Spleen (tissue), 11 donors: ENCODE measurements around the gene TSPAN1. TPM values are rescaled to one million over a fixed set of nuclear protein-coding genes. Genes with fewer than 3 reads are reported as not detected.

Experiments used
- DNase-seq: peaks from one replicate; pipeline ENCODE4 v3.0.0-alpha.2; 2020
- H3K27ac ChIP-seq, 8 donors: fragments of 200-600 bp; sonication (generic) in 7 of 8; 1 replicate in 4 of 8; 2 replicates in 4 of 8; pipeline versions ENCODE4 v1.5.0 to v1.8.0; 2016 to 2021; ENCODE audit warnings: inconsistent platforms in 4 of 8, mild to moderate bottlenecking in 4 of 8, moderate library complexity in 1 of 8
- H3K27me3 ChIP-seq, 7 donors: fragments of 200-600 bp; sonication (generic) in 6 of 7; replicated peaks in 1 of 7; 1 replicate in 4 of 7; 2 replicates in 3 of 7; pipeline versions ENCODE4 v1.5.0 to v1.8.0; 2016 to 2021; ENCODE audit warnings: inconsistent platforms in 3 of 7, mild to moderate bottlenecking in 1 of 7
- H3K36me3 ChIP-seq, 6 donors: fragments of 200-600 bp; sonication (generic) in 5 of 6; 1 replicate in 4 of 6; 2 replicates in 2 of 6; pipeline versions ENCODE4 v1.5.0 to v1.8.0; 2016 to 2021; ENCODE audit warnings: inconsistent platforms in 2 of 6
- H3K4me1 ChIP-seq, 6 donors: fragments of 200-600 bp; sonication (generic) in 5 of 6; 1 replicate in 3 of 6; 2 replicates in 3 of 6; pipeline versions ENCODE4 v1.5.0 to v1.8.0; 2016 to 2021; ENCODE audit warnings: inconsistent platforms in 3 of 6
- H3K4me3 ChIP-seq, 8 donors: fragments of 200-600 bp; sonication (generic) in 7 of 8; 1 replicate in 4 of 8; 2 replicates in 4 of 8; pipeline versions ENCODE4 v1.5.0 to v1.8.0; 2016 to 2021; ENCODE audit warnings: inconsistent platforms in 4 of 8, mild to moderate bottlenecking in 4 of 8, moderate library complexity in 2 of 8
- H3K9me3 ChIP-seq, 8 donors: fragments of 200-600 bp; sonication (generic) in 7 of 8; 1 replicate in 4 of 8; 2 replicates in 4 of 8; pipeline versions ENCODE4 v1.5.0 to v1.8.0; 2016 to 2021; ENCODE audit warnings: inconsistent platforms in 4 of 8
- POLR2A ChIP-seq, 3 donors: fragments of 450-650 bp; IDR thresholded peaks; one replicate each; pipeline ENCODE4 v1.5.1; 2017; ENCODE audit warnings: antibody characterized with exemption in 3 of 3, mild to moderate bottlenecking in 1 of 3
- POLR2AphosphoS5 ChIP-seq, 3 donors: sonication (generic); formaldehyde crosslinking; IDR thresholded peaks; one replicate each; pipeline ENCODE4 v1.5.1; 2017; ENCODE audit warnings: antibody characterized with exemption in 3 of 3
- WGBS, 5 donors: extraction: QIAGEN DNeasy Blood & Tissue Kit in 3 of 5; methylation state at CpG; one replicate each; pipeline versions ENCODE4 v1.1.5 to v1.1.7; 2013 to 2018; 5-methylcytosine and 5-hydroxymethylcytosine counted together
- intact Hi-C: fragments of 100-400 bp; cut with DNase I; formaldehyde crosslinking; loops from one replicate; pipeline ENCODE4 v1.15.0; 2023; ENCODE audit warnings: low total_unique reads
- polyA plus RNA-seq, 3 donors: library from polyadenylated mRNA; stranded (reverse); fragments of 200-250 nt; gene quantifications; one replicate each; pipeline ENCODE4 v1.2.1, GENCODE V29; 2013
- total RNA-seq, 7 donors: library from RNA; depleted of rRNA in 3 of 7; stranded (reverse); fragments of >200 nt in 3 of 7; fragmentation: NEBNext Ultra II Directional in 4 of 7; extraction: Animal tissue kit (Norgen Biotek cat#: 25700) in 4 of 7; gene quantifications; one replicate each; pipeline versions ENCODE4 v1.1.0 to v1.2.1, GENCODE V29; 2016 to 2021
- TF ChIP-seq, protein P1 (sequence below), 11 experiments: fragments of 200-600 bp in 7 of 11; fragments of 450-650 bp in 4 of 11; sonication (generic) in 4 of 11; IDR thresholded peaks in 8 of 11; conservative IDR thresholded peaks in 3 of 11; 1 replicate in 7 of 11; 2 replicates in 4 of 11; pipeline versions ENCODE4 v1.4.0 to v1.8.0; 2016 to 2021; ENCODE audit warnings: antibody characterized with exemption in 11 of 11, inconsistent platforms in 4 of 11, mild to moderate bottlenecking in 1 of 11
- donor health status: healthy with polysubstance abuse.
- donor health status: DM: no; HTN: no; CAD: no; lungs with moderate emphysema.
- donor health status: DM: no; HTN: no; CAD: no.
- donor health status: Bipolar disorder and iron deficiency.
- donor health status: healthy.
- donor health status: DM: no; HTN: no; CAD: no.
- donor health status: DM: yes; HTN: yes; CAD: no.

The TSPAN1 gene
- total and polyA plus RNA-seq, 10 donors, result 0.85 to 3.2 (median 1.5) TPM; not detected in 2

GRCh38 chr1:46197560-46197963 is 22.7 kb downstream of the TSPAN1 start:
- H3K36me3 ChIP-seq, result peaks cover 0 to 44% (median 23%) of the 10 kb centered on the region in 6 donors
- WGBS, 5 donors, result 65 to 74% (median 72%) methylated on average over 8 to 9 of the region's 9 CpGs
- intact Hi-C loops, result no loop called here
- peak overlapping the region; percentile 50 to 89 (median 78) for H3K4me3 ChIP-seq
- peaks cover 11 to 51% (median 35%) of the 10 kb centered on the region in 6 donors for H3K4me1 ChIP-seq
- peak overlapping the region in 6 of 8 donors; percentile 73 to 87 (median 83) for H3K27ac ChIP-seq
- DNase-seq, result no peak
- H3K27me3 ChIP-seq, result no peaks in the 10 kb centered on the region
- no peak for TF ChIP-seq POLR2AphosphoS5 (IDR thresholded peaks at IDR 0.05)
- TF ChIP-seq, protein P1, sequence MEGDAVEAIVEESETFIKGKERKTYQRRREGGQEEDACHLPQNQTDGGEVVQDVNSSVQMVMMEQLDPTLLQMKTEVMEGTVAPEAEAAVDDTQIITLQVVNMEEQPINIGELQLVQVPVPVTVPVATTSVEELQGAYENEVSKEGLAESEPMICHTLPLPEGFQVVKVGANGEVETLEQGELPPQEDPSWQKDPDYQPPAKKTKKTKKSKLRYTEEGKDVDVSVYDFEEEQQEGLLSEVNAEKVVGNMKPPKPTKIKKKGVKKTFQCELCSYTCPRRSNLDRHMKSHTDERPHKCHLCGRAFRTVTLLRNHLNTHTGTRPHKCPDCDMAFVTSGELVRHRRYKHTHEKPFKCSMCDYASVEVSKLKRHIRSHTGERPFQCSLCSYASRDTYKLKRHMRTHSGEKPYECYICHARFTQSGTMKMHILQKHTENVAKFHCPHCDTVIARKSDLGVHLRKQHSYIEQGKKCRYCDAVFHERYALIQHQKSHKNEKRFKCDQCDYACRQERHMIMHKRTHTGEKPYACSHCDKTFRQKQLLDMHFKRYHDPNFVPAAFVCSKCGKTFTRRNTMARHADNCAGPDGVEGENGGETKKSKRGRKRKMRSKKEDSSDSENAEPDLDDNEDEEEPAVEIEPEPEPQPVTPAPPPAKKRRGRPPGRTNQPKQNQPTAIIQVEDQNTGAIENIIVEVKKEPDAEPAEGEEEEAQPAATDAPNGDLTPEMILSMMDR (IDR thresholded peaks at IDR 0.05 in 8 of 11, conservative IDR thresholded peaks at IDR 0.05 in 3 of 11), result no peak
- TF ChIP-seq POLR2A (IDR thresholded peaks at IDR 0.05), result no peak
- no peaks in the 10 kb centered on the region for H3K9me3 ChIP-seq

GRCh38 chr1:46197964-46198811 is 23.3 kb downstream of the TSPAN1 start, which contains the start of gene POMGNT1:
TSS of gene POMGNT1 (minus strand) at chr1:46198434. CDS start at chr1:46197821, 613 bp downstream.
- Histone ChIP-seq H3K27ac (peak within 1 kb of the TSS in 7 of 8 donors; percentile 35 to 87 (median 82)), H3K27me3 (peaks cover 0 to 4% (median 0%) of the 10 kb centered on the region in 7 donors), H3K4me1 (peaks cover 11 to 57% (median 41%) of the 10 kb centered on the region in 6 donors), H3K9me3 (no peaks in the 10 kb centered on the region), H3K4me3 (peak within 1 kb of the TSS; percentile 50 to 89 (median 78)), H3K36me3 (peaks cover 0 to 37% (median 17%) of the 10 kb centered on the region in 6 donors)
- peak; percentile 94 for DNase-seq
- TF ChIP-seq, protein P1 (IDR thresholded peaks at IDR 0.05 in 8 of 11, conservative IDR thresholded peaks at IDR 0.05 in 3 of 11), result no peak
- peak in 1 of 3 donors; percentile 45 for TF ChIP-seq POLR2A (IDR thresholded peaks at IDR 0.05)
- peak; percentile 45 to 81 (median 81) for TF ChIP-seq POLR2AphosphoS5 (IDR thresholded peaks at IDR 0.05)
- intact Hi-C loops, result no loop called here
- WGBS, 5 donors, result 0 to 1% (median 1%) methylated on average over 19 to 67 of the region's 67 CpGs

GRCh38 chr1:46199233-46199749 is 24.4 kb downstream of the TSPAN1 start:
- Histone ChIP-seq H3K4me3 (peak overlapping the region in 4 of 8 donors; percentile 75 to 89 (median 83)), H3K27me3 (peaks cover 0 to 8% (median 0%) of the 10 kb centered on the region in 7 donors), H3K4me1 (peaks cover 14 to 68% (median 49%) of the 10 kb centered on the region in 6 donors), H3K27ac (peak overlapping the region in 4 of 8 donors; percentile 78 to 87 (median 84)), H3K9me3 (no peaks in the 10 kb centered on the region), H3K36me3 (peaks cover 0 to 26% (median 12%) of the 10 kb centered on the region in 6 donors)
- intact Hi-C loops, result no loop called here
- TF ChIP-seq POLR2A (IDR thresholded peaks at IDR 0.05), result no peak
- no peak for TF ChIP-seq POLR2AphosphoS5 (IDR thresholded peaks at IDR 0.05)
- DNase-seq, result no peak
- WGBS, 5 donors, result 84 to 93% (median 91%) methylated on average over 3 of the region's 3 CpGs

- Histone ChIP-seq H3K36me3 (no peaks in the 10 kb centered on the region), H3K27ac (peak overlapping the region; percentile 19 to 82 (median 74)), H3K27me3 (peaks cover 0 to 8% (median 0%) of the 10 kb centered on the region in 7 donors), H3K9me3 (no peaks in the 10 kb centered on the region), H3K4me3 (peak overlapping the region; percentile 46 to 81 (median 60)), H3K4me1 (peaks cover 6 to 52% (median 31%) of the 10 kb centered on the region in 6 donors)
- 19 to 46% (median 34%) methylated on average over 14 of the region's 14 CpGs for WGBS, 5 donors
- no peak for DNase-seq
- TF ChIP-seq, protein P1 (IDR thresholded peaks at IDR 0.05 in 8 of 11, conservative IDR thresholded peaks at IDR 0.05 in 3 of 11), result no peak
- TF ChIP-seq POLR2A (IDR thresholded peaks at IDR 0.05) (no peak), POLR2AphosphoS5 (IDR thresholded peaks at IDR 0.05) (no peak)
- intact Hi-C loops, result no loop called here
Measured at GRCh38 chr1:46203738-46204405, 29.0 kb downstream of the TSPAN1 start.
